Brain pericyte (primary cell): ENCODE measurements around the gene CHST13.

Experiments used
- DNase-seq: peaks from one replicate; pipeline ENCODE4 v3.0.0-alpha.2; 2012; ENCODE audit warnings: low read depth, low spot score

Gene CHST13

DNA sequence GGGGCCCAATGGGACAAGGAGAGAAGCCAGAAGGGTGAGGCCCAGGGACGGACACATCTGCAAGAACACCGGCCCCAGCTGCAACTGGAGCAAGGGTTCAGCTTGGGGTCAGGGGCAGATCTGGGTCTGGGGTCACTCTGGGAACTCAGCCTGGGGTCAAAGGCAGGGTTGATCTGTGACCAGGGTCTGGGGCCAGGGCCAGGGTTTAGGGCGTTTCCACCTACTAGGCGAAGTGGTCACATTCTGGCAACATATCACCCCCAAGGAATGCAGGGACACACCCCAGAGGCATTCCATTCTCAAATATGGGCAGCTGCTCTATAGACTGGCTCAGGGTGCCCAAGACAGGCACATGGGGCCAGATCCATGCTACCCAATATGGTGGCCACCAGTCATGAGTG lies 15.4 kb upstream of the CHST13 start:
- DNase-seq, result no peak

DNA sequence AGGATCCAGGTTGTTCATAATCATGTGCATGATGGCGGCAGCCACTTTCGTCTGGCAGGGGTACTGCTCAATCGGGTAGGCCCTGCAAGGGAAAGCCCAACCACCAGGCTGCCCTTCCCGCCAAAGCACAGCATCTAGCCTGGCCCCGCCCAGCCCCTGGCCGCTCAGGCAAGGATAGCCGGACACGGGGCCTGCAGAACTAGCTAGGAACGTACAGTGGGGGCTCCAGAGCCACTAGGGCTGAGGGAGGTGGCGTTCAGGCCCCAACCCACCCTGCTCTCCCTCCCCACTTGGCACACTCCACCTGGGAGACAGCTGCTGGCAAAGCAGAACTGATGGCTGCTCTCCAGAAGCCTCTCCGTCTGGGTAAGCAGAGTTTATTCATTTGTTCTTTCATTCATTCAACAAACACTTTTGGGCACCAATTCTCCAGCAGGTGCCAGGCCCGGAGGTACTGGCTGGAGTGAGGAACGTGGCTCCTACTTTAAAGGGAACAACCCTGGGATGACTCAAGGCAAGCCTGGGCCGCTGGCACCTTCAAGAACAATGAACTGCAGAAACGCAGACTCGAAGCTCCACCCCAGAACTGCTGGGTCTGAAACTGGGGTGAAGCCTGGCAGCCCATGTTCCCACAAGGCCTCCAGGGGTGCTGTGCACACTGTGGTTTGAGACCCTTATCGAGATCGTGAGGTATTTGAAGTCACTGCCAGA lies 14.2 kb upstream of the CHST13 start:
- no peak for DNase-seq

DNA sequence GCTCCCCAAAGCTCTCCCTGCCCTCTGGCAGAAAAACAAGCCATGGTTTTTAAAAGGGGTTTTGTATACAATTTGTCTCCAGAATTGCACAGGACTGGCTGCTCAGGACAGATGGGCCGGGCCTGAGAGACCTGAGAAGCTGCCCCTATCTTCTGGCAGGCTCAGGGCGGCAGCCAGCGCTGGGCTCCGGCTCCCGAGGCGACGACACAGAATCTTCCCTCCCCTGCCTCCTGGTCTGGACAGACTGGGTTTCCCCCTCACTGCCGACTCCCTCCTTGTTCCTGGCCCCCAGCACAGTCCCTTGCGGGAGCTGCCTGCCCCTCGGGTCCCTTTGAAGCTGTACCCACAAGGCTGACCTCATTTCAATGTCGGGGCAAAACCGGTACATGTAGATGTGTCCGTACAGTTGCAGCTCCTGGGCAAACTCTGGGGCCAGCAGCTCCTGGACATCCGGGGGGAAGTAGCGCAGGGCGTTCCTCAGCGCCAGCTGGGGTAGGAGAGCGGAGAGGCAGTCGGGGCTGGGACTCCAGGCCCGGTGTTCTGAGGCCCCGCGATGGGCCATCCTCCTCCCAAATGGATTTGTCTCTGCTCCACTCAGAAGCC lies 13.5 kb upstream of the CHST13 start:
- DNase-seq, result no peak

DNA sequence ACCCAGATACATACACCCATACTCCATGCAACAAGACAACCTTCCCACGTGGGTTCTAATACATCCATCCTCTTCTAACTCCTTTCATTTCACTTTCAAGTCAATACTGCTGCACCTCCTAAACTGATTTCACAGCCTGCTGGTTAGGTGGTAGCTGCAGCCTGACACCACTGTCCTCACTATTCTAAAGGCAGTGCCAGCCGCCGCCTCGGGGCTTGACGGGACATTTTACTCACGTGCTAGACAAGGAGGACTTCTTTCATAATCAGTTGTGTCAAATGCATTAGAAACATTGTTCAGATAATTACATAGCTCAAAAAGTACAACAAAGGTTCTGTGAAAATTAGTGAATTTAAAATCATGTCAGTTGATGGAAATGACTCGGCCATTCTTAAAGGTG lies 12.7 kb upstream of the CHST13 start:
- DNase-seq, result no peak

DNA sequence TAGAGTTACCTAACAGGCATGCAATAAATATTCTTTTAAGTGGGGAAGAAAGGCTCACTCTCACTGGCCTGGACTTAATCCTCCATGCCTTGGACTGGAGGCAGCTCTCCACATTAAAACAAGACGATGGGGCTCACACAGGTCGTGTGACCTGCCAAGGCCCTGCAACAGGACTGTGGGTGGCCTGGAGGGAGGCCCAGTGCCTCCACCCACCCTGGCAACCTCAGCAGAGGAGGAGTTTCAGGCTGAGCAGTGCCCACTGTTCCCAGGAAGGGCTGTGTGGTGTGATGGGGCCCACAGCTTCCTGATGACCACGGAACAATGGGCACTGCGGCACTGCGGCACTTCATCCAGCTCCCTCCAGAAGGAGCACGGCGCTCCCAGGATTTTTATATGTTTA lies 11.9 kb upstream of the CHST13 start:
- no peak for DNase-seq

DNA sequence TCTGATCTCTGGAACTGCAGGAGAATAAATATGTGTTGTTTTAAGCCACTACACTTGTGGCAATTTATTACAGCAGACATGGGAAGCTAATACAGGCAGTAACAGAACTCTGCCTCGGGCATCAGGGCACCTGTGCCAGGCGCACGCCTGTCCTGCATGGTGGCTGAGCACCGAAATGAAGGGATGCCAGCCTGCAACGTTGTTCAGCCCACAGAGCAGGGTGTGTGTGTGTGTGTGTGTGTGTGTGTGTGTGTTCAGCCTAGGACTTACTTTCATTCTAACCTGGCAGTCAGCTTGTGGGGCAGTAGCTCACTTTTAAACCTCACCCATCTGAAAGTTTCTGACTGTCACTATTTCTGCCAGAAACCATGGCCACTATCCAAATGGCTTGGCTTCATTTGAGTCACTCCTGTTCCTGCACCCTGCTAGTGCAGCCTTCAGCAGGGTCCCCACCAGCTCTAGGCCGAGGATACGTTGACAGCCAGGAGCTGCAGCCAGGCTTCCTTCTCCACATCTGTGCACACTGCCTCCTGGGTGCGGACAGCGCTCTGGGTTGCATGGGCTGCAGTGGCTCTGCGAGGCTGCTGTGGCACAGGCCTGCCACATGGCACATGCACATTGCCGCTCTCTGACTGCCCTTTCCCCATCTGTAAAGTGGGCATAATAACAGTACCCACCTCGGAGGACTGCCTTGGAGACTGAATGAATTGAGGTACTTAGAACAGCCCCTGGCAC lies 10.9 kb upstream of the CHST13 start:
- no peak for DNase-seq

DNA sequence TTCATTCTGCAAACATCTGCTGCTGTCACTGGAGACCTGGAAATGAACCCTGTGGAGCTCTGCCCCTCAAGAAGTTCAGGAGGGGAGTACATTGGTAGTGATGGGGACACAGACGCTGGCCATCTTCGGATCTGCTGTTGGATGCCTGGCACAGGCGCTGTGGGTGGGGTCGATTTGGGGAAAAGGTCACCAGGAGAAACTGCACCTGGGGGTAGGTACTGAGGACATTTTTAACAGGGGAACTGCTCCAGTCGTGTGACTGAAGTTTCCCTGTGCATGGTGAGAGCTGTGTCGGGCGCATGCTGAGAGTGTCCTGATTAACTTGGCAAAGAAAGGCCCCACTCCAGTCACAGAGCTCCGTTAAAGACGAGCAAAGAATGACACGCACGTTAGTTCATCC lies 9.8 kb upstream of the CHST13 start:
- no peak for DNase-seq

DNA sequence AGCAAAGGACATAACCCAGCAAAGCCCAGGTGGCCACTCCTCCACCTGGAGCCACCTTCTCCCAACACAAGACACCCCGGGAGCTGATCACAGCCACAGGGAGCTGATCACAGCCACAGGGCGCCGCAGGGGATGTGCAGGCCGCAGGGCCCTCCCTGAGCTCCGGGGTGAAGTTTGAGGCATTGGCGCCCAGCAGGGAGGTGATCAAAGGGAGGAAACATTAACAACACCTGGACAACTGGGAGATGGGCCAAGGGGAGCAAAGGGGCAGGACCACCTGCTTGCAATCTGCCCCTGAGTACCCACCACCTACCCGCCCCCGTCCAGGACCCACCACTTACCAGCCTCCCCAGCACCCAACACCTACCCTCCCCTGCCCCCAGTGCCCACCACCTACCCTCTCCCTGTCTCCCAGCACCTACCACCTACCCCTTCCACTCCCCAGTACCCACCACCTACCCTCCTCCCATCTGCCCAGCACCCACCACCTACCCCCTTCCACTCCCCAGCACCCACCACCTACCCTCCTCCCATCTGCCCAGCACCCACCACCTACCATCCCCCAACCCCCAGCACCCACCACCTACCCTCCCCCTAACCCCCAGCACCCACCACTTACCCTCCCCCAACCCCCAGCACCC lies 8.8 kb upstream of the CHST13 start:
- DNase-seq, result no peak

DNA sequence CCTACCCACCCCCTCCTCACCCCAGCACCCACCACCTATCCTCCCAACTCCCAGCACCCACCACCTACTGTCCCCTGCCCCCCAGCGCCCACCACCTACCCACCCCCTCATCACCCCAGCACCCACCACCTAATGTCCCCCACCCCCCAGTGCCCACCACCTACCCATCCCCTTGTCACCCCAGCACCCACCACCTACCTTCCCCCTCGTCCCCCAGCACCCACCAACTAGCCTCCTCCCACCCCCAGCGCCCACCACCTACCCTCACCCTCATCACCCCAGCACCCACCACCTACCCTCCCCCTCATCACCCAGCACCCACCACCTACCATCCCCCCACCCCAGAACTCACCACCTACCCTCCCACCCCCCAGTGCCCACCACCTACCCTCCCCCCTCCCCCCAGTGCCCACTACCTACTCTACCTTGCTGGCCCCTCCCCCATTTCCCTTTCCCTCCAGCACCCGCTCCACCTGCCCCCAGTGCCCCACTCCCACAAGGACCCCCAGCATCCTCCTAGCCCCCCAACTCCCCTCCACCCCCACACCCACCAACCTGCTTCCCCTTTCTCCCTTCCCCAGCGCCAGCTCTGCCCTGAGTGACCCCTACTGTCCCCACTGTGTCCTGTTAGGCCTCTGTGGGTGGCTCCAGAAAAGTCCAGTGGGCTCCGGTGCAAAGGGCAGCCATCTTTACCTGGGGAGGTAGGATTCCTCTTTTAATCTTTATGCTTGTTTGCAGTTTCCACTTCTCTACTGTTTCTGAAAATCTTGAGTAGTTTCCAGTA lies 7.6 kb upstream of the CHST13 start:
- DNase-seq, result no peak

DNA sequence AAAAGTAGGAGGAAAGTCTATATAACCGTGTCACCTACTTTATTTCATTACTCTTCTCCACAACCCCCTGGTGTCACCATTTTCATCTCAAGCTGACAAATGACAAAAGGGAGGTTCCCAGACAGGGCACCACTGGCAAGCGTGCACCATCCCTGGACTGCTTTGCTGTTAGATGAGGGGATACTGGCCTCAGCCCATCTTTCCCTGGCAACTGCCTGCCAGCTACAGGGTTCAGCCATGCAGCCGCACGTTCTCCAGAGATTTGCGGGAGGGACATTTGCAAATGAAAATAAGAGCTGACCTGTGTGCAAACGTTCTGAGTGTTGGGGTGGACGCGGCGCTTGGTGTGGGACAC lies 7.0 kb upstream of the CHST13 start:
- DNase-seq, result no peak

DNA sequence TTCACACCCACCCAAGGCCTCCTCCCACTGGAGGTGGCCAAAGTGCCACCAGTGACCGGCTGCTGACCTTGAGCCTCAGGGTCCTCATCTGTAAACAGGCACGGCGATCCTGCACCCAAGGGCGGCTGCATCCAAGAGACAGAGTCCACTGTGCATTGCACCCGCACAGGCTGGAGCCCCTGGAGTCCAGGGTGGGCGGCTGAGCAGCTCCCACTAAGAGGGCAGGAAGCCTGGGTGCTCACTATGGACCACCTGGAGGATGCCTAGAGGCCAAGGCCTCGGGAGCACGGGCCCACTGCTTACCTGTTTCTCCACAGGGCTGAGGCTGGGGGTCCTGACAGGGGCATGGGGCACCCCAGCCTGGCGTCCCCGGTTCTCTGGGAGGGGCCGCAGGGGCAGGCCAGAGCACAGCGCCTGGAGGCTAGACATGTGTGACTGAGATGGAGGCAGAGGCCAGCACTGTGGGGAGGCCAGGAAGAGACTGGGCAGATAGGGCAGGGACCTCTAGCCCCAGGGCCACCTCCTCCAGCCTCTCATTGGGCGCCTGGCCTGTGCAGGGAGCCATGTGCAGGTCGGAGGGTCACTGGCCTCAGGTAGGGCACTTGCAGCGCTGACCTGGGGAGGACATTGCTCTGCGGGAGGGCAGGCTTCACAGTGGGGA lies 6.5 kb upstream of the CHST13 start, which contains the start of gene UROC1:
TSS of gene UROC1 (minus strand) at position 483 of the 661 bp plus-strand sequence. CDS start at position 429, 54 bp downstream.
- DNase-seq, result no peak

DNA sequence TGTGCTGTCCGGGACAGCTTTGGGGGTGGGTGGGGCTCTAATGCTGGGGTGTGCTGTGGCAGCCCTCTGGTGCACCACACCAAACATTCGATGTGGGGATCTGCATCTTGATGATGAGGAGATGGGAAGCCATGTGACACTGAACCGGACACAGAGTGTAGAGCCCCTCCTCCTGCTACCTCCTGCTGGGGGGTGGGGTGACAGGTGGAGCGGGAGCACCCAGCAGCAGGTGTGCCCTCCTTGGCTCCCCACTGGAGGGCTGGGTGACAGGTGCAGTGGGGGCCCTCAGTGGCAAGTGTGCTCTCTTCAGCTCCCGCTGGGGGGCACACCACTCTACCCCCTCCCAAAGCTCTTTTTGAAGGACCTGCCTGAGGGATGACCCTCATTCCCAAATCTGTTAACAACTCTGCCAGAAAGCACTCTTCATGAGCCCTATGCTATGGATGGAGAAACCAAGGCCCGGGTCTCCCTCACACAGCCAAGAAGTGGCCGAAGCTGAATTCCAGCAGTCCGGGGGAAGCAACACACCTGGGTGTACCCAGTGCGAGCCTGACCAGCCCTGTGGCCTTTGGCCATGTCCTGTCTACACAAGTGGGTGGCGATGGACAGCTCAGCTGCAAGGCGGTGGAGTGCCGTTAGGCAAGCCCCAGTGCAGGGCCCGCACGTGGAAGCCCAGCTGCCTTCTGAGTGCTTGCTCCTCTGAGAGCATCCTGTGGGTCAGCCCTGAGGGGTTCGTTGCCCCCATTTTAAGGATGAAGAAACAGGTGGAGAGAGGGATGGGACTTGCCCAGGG lies 5.8 kb upstream of the CHST13 start:
- DNase-seq, result no peak

DNA sequence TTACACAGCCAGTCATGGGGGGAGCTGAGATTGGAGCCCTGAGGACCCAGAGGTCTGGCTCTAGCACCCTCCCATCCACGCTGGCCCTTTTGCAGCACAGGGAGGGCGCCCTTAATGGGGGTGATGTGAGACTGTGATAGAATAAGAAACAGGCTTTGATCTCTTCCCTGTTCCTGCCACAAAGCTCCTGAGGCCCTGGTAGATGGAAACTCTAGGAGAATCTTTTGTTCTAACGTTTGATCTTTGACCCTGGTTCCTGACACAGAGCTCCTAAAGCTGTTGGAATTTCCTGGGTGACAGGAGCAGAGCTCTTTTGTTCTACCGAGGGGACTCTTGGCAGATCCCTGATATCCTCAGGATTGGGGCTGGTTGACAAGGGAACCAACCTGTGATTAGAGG lies 5.2 kb upstream of the CHST13 start:
- DNase-seq, result no peak

DNA sequence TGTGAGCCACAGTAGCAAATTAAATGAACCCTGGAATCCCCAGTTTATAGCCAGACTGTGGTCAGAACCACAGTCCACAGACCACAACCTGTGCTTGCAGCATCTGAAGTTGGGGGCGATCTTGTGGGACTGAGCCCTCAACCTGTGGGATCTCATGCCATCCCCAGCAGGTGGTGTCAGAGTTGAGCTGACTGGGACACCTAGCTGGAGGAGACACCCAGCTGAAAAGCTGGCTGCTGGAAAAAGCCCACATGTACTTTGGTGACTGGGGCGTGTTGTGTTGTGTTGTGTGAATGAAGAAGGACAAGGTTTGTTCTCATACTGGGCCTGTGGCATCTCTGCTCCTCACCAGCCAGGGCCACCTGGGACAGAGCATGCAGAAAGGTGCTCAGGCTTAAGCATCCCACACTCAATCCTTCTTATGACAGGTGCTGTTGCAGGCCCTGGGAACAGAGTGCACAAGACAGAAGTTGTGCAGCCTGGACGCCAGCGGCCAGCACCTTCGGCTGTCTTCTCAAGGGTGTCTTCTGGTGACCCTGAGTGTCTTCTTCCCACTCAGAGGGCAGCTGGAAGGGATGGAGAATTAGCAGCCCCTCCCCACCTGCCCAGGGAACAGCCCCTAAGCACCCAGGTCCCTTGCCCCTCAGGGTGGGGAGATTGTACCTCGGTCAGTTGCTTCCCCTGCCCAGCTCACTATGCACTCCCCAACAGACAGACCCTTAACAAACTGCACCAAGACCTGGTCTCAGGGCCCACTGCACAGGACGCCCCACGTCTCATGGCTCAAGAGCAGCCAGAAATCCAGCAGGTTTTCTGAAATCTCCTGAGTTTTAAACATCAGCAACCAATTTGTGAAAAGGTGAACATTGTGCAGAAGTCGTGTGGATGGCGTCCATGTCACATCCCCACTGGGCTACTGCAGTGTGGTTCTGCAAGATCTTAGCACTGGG lies 4.2 kb upstream of the CHST13 start:
- DNase-seq, result no peak

DNA sequence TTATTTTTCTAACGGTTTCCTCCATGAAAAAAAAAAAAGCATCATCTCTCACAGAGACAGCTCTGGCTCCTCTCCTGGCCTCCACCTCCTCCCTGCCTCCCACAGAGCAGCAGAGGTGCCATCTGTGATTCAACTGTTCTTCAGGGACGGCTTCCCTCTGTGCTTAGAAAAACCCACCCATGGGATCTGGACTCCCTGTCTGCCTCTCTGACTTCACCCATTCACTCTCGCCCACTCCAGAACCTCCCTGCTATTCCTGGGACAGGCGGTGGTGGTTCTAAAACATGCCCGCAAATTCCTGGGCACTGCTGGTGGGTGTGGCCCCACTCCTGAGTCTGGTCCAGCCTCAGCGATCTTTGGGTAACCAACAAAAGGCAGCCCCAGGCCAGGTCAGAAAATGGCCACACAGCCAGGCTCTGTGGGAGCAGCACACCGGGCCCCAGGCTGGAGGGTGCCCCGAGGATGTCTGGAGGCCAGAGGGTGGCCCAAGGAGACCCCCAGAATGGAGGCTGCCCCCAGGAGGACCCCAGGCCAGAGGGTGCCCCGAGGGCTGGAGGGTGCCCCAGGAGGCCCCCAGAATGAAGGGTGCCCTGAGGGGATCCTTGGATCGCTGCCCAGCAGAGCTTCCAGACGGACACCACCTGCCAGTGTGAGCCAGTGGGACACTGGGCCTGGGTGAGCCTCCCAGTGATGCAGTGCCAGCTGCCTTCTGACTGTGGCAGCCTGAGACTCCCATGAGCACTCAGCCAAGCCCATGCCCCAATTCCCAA lies 2.6 kb upstream of the CHST13 start:
- no peak for DNase-seq

DNA sequence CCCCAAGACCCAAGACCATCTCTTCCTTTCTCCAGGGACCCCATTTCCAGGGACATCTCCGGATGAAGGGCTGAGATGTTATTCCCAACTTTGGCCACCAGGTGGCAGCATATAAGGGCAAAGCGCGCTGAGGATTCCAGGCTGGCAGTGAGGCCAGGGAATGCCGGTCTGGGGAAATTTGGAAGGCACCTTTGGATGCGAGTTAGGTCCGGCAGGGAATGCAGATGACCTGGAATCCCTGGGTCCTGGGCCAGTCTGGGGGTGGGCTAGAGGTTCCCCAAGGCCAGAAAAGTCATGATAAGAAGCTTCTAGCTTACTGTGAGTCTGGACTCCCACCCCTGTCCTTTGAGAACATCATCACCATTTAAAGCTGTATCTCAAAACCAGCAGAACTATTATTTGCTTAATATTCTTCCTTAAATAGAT lies 1.6 kb upstream of the CHST13 start:
- DNase-seq, result no peak

DNA sequence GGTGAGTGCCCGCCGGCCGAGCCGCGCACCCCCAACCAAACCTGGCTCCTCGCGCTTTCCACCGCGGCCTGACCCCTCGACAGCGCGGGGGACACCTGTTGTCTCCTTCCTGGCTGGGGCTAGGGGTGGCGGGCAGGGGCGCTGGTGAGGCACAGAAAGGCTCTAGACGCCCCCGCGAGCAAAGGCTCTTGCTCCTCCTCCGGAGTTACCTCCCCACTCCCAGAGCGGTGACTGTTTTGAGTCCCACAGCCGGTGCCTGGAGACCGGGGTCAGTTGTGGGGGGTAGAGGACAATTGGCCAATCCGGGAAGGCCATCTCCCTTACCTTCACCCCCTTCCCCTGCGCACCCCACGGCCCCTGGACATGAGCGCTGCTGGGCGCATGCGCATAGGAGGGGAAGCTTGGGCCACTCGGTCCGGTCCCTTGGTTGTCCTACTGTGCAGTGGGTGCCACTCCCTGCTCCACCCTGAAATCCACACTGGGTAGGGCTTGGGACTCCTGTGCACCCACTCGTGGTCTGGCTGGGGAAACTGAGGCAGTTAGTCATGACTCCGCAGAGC lies 554 bp downstream of the CHST13 start:
- DNase-seq, result no peak
